Keratinocyte (primary cell): Measurements from ENCODE around the gene CCL11. TPM values are rescaled to one million over a fixed set of nuclear protein-coding genes. Genes with fewer than 3 reads are reported as not detected.

Source experiments
- DNase-seq: peaks from one replicate; pipeline ENCODE4 v3.0.0-alpha.2; 2011; ENCODE audit warnings: low read depth, missing footprints, low spot score
- FAIRE-seq: peaks from 2 replicates; lab custom pipeline; 2011; peaks lifted over from hg19 to GRCh38; lab: Jason Lieb, UNC
- H2AFZ ChIP-seq: 2 replicates; pipeline ENCODE4 v1.6.0; 2012; ENCODE audit warnings: low read length, control low read depth, inconsistent platforms; ENCODE audit not compliant: control insufficient read depth
- H3K27ac ChIP-seq: 2 replicates; pipeline ENCODE4 v1.5.1; 2011; ENCODE audit warnings: low read length; ENCODE audit not compliant: control insufficient read depth, insufficient read depth
- H3K27me3 ChIP-seq: 3 replicates; pipeline ENCODE4 v1.6.0; 2011; ENCODE audit warnings: low read length; ENCODE audit not compliant: control insufficient read depth, insufficient read depth; ENCODE audit errors: extremely low read depth
- H3K36me3 ChIP-seq, 2 experiments: 2 replicates in 1 of 2; 3 replicates in 1 of 2; pipeline ENCODE4 v1.5.1; 2011; ENCODE audit warnings: low read length in 2 of 2, mild to moderate bottlenecking in 1 of 2; ENCODE audit not compliant: control insufficient read depth in 2 of 2, insufficient read depth in 2 of 2; ENCODE audit errors: extremely low read depth in 1 of 2
- H3K4me1 ChIP-seq: 3 replicates; pipeline ENCODE4 v1.5.1; 2011; ENCODE audit warnings: low read length; ENCODE audit not compliant: control insufficient read depth, insufficient read depth; ENCODE audit errors: extremely low read depth
- H3K4me2 ChIP-seq: 3 replicates; pipeline ENCODE4 v1.6.0; 2011; ENCODE audit warnings: low read depth, low read length; ENCODE audit not compliant: control insufficient read depth, insufficient read depth; ENCODE audit errors: extremely low read depth
- H3K4me3 ChIP-seq, 3 experiments: fragments of 200-600 bp in 1 of 3; sonication (generic) in 1 of 3; 2 replicates in 2 of 3; 3 replicates in 1 of 3; pipeline ENCODE4 v1.5.1; 2011 to 2016; ENCODE audit warnings: low read length in 3 of 3, mild to moderate bottlenecking in 3 of 3, control low read depth in 2 of 3, inconsistent platforms in 1 of 3, low read depth in 1 of 3, mixed read lengths in 1 of 3, mixed run types in 1 of 3, moderate library complexity in 1 of 3; ENCODE audit not compliant: control insufficient read depth in 2 of 3, insufficient read depth in 2 of 3; ENCODE audit errors: extremely low read depth in 1 of 3
- H3K79me2 ChIP-seq: 2 replicates; pipeline ENCODE4 v1.6.0; 2012; ENCODE audit warnings: low read length; ENCODE audit not compliant: control insufficient read depth, insufficient read depth
- H3K9ac ChIP-seq: 3 replicates; pipeline ENCODE4 v1.6.0; 2011; ENCODE audit warnings: low read length; ENCODE audit not compliant: control insufficient read depth, insufficient read depth; ENCODE audit errors: extremely low read depth
- H3K9me1 ChIP-seq: 3 replicates; pipeline ENCODE4 v1.6.0; 2011; ENCODE audit warnings: low read length; ENCODE audit not compliant: control insufficient read depth, insufficient read depth; ENCODE audit errors: extremely low read depth
- H3K9me3 ChIP-seq: 2 replicates; pipeline ENCODE4 v1.5.1; 2012; ENCODE audit warnings: low read depth, low read length; ENCODE audit not compliant: control insufficient read depth
- H4K20me1 ChIP-seq: 3 replicates; pipeline ENCODE4 v1.6.0; 2011; ENCODE audit warnings: low read length; ENCODE audit not compliant: control insufficient read depth, insufficient read depth; ENCODE audit errors: extremely low read depth
- EZH2 ChIP-seq: IDR thresholded peaks from one replicate; pipeline ENCODE4 v1.6.1; 2012; ENCODE audit warnings: inconsistent platforms, mild to moderate bottlenecking, low read length, moderate library complexity
- dilution Hi-C: fragments of 300-500 bp; cut with MboI; formaldehyde crosslinking; loops from one replicate; pipeline ENCODE4 v1.7.0; 2020; ENCODE audit warnings: low sequenced_read_pairs; ENCODE audit not compliant: extremely low pct_ligation_motif_present
- polyA plus RNA-seq, 5 experiments: library from polyadenylated mRNA; depleted of rRNA in 3 of 5; stranded (reverse) in 3 of 5; stranded (forward) in 1 of 5; unstranded in 1 of 5; fragments of >200 nt; gene quantifications; 1 replicate in 1 of 5; 2 replicates in 3 of 5; 3 replicates in 1 of 5; pipeline versions ENCODE4 v1.2.1 to v1.2.3, GENCODE V29; 2011 to 2012; ENCODE audit warnings: missing spikeins in 2 of 5, low read depth in 1 of 5, low replicate concordance in 1 of 5
- TF ChIP-seq, protein P1 (sequence below), 3 experiments: IDR thresholded peaks in 1 of 3; conservative IDR thresholded peaks in 1 of 3; optimal IDR thresholded peaks in 1 of 3; 2 replicates in 2 of 3; 3 replicates in 1 of 3; pipeline versions ENCODE3 to v1.5.1; 2011; ENCODE audit warnings: low read length in 3 of 3, mild to moderate bottlenecking in 3 of 3, moderate library complexity in 2 of 3, control low read depth in 1 of 3, inconsistent platforms in 1 of 3; ENCODE audit not compliant: insufficient read depth in 2 of 3; ENCODE audit errors: extremely low read depth in 1 of 3

Gene CCL11
- polyA plus RNA-seq, 1 donor (not counting 4 experiments of a cell fraction or from before 2014, with no cell fraction given) = not detected

DNA sequence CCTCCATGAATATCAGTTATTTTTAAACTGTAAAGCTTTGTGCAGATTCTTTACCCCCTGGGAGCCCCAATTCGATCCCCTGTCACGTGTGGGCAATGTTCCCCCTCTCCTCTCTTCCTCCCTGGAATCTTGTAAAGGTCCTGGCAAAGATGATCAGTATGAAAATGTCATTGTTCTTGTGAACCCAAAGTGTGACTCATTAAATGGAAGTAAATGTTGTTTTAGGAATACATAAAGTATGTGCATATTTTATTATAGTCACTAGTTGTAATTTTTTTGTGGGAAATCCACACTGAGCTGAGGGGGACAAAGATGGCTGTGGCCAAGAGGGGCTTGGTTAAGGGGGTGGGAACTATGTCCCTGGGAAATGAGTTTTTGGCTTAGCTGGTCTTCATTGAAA, 2.3 kb downstream of the CCL11 start:
- Histone ChIP-seq H3K4me2 (no peak overlapping the region), H3K27me3 (peaks cover 9% of the 10 kb centered on the region), H3K36me3 (no peaks in the 10 kb centered on the region), H3K79me2 (no peaks in the 10 kb centered on the region), H3K9me1 (no peaks in the 10 kb centered on the region), H3K4me1 (no peaks in the 10 kb centered on the region), H3K27ac (no peak overlapping the region), H3K4me3 (no peak overlapping the region), H4K20me1 (no peaks in the 10 kb centered on the region), H3K9ac (no peak overlapping the region), H3K9me3 (no peaks in the 10 kb centered on the region), H2AFZ (no peak overlapping the region)
- FAIRE-seq (no peak), DNase-seq (no peak)
- TF ChIP-seq, protein P1, sequence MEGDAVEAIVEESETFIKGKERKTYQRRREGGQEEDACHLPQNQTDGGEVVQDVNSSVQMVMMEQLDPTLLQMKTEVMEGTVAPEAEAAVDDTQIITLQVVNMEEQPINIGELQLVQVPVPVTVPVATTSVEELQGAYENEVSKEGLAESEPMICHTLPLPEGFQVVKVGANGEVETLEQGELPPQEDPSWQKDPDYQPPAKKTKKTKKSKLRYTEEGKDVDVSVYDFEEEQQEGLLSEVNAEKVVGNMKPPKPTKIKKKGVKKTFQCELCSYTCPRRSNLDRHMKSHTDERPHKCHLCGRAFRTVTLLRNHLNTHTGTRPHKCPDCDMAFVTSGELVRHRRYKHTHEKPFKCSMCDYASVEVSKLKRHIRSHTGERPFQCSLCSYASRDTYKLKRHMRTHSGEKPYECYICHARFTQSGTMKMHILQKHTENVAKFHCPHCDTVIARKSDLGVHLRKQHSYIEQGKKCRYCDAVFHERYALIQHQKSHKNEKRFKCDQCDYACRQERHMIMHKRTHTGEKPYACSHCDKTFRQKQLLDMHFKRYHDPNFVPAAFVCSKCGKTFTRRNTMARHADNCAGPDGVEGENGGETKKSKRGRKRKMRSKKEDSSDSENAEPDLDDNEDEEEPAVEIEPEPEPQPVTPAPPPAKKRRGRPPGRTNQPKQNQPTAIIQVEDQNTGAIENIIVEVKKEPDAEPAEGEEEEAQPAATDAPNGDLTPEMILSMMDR (optimal IDR thresholded peaks at IDR 0.05 in 1 of 3, IDR thresholded peaks at IDR 0.05 in 1 of 3, conservative IDR thresholded peaks at IDR 0.05 in 1 of 3; ENCODE audit: extremely low read depth in 1 of 3, insufficient read depth in 2 of 3, low read length in 3 of 3) = no peak
- TF ChIP-seq EZH2 = no peak
- dilution Hi-C loops = no loop called here

DNA sequence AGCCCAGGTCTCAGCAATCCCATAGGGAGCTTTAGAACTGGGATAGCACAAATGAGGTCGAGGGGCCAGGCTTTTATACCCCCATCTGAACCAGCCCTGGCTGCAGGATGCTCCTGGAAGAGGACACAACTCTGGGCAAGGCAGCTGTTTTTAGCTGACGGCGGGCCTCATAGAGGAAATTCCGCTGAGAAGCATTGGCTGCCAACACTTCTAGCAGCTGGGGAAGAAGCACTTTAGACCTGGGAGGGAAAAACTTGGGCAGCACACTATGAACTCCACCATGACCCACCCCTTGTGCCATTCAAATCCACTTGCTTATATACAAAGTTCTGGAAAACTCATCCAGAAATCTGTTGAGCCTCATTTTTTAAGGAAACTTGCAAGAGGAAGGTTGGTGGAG, 5.0 kb downstream of the CCL11 start:
- Histone ChIP-seq H3K4me3 (no peak overlapping the region), H3K9me1 (no peaks in the 10 kb centered on the region), H3K4me2 (no peak overlapping the region), H3K27me3 (peaks cover 3% of the 10 kb centered on the region), H4K20me1 (no peaks in the 10 kb centered on the region), H3K4me1 (no peaks in the 10 kb centered on the region), H3K9ac (no peak overlapping the region), H2AFZ (no peak overlapping the region), H3K9me3 (no peaks in the 10 kb centered on the region), H3K36me3 (no peaks in the 10 kb centered on the region), H3K27ac (no peak overlapping the region), H3K79me2 (no peaks in the 10 kb centered on the region)
- DNase-seq (no peak), FAIRE-seq (no peak)
- dilution Hi-C loops = no loop called here
- TF ChIP-seq EZH2 = no peak
- TF ChIP-seq, protein P1 (optimal IDR thresholded peaks at IDR 0.05 in 1 of 3, IDR thresholded peaks at IDR 0.05 in 1 of 3, conservative IDR thresholded peaks at IDR 0.05 in 1 of 3; ENCODE audit: extremely low read depth in 1 of 3, insufficient read depth in 2 of 3, low read length in 3 of 3) = no peak
